BLaER1 (cell line): ENCODE measurements around the gene CDIPT.
"Not testable (repeated sequence)": the region's sequence is repeated elsewhere in the genome, so short reads cannot be mapped to it uniquely, and the experiment has no call there.

Experiments
- H3K27ac ChIP-seq: shearing (Covaris generic); formaldehyde crosslinking; 2 replicates; pipeline ENCODE4 v1.8.1; 2022
- H3K27me3 ChIP-seq: shearing (Covaris generic); formaldehyde crosslinking; 2 replicates; pipeline ENCODE4 v1.8.1; 2022
- H3K36me3 ChIP-seq: shearing (Covaris generic); formaldehyde crosslinking; 2 replicates; pipeline ENCODE4 v1.8.1; 2022
- H3K4me1 ChIP-seq: shearing (Covaris generic); formaldehyde crosslinking; 2 replicates; pipeline ENCODE4 v1.8.1; 2022
- H3K4me2 ChIP-seq: shearing (Covaris generic); formaldehyde crosslinking; 2 replicates; pipeline ENCODE4 v1.8.1; 2022
- H3K4me3 ChIP-seq: shearing (Covaris generic); formaldehyde crosslinking; 2 replicates; pipeline ENCODE4 v1.8.1; 2022
- H3K9ac ChIP-seq: shearing (Covaris generic); formaldehyde crosslinking; 2 replicates; pipeline ENCODE4 v1.8.1; 2022
- H3K9me3 ChIP-seq: shearing (Covaris generic); formaldehyde crosslinking; 2 replicates; pipeline ENCODE4 v1.8.1; 2022
- H4K20me1 ChIP-seq: shearing (Covaris generic); formaldehyde crosslinking; 2 replicates; pipeline ENCODE4 v1.8.1; 2022
- Cebpa-rat ChIP-seq: shearing (Covaris generic); IDR thresholded peaks from 2 replicates; pipeline ENCODE4 v1.8.1; 2022

CDIPT gene

DNA sequence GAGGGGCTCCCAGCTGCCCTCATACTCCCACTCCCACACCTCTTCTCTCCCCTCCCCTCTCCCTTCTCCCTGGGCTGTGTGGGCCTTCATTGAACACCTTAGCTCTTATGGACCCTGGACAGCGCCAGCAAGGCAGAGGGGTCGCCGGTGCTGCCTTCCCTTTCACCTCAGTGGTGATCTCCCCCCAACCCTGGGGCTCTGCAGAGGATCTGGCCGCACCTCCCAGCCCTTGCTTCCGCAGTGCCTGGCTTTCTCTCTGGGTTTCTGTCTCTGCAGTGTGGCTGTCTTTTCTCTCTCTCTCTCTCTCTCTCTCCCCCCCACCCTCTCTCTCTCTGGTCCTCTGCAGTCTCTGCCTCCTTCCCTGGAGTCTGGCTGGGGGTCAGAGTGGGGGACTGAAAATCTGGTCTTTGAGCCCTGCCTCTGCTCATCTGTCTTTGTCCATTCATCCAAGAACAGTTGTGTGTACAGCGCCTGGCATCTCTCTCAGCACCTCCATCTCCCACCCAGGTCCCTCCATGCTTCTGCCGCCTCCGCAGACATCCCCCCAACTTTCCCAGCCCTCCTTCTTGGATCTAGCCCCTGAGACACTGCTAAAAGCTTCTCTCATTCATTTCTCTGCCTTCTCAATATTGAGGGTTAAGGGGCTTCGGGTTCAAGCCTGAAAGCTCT is 35.2 kb upstream of the CDIPT start:
- no peak for TF ChIP-seq Cebpa-rat
- Histone ChIP-seq H3K9ac (no peak overlapping the region), H3K4me2 (no peak overlapping the region), H4K20me1 (peaks cover 29% of the 10 kb centered on the region; the same call in 1 of the 2 replicates), H3K4me1 (peaks cover 12% of the 10 kb centered on the region), H3K27ac (no peak overlapping the region), H3K9me3 (no peaks in the 10 kb centered on the region), H3K4me3 (no peak overlapping the region), H3K36me3 (no peaks in the 10 kb centered on the region), H3K27me3 (peaks cover 36% of the 10 kb centered on the region)

DNA sequence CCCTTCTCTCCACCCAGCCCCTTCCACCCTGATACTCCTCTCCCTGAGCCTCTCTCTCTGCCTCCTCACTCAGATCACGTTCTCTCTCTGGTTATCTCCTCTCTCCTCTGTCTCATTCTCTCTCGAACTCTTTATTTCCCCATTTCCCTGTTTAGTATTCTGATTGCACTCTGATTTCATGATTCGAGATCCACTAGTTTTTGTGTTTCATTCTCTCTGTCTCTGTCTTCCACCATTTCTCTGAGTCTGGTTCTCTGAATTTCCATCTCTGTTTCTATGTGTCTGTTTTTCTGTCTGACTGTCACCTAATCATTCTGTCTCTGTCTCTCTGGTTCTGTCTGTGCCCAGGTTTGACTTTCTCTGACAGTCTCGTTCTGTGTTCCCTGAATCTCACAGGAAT is 34.3 kb upstream of the CDIPT start:
- H3K9me3 ChIP-seq = no peaks in the 10 kb centered on the region
- no peak overlapping the region for H3K4me2 ChIP-seq
- H3K4me1 ChIP-seq = peaks cover 11% of the 10 kb centered on the region
- H3K36me3 ChIP-seq = no peaks in the 10 kb centered on the region
- peaks cover 36% of the 10 kb centered on the region for H3K27me3 ChIP-seq
- H4K20me1 ChIP-seq = peaks cover 29% of the 10 kb centered on the region; the same call in 1 of the 2 replicates
- no peak for TF ChIP-seq Cebpa-rat
- no peak overlapping the region for H3K9ac ChIP-seq
- H3K27ac ChIP-seq = no peak overlapping the region
- H3K4me3 ChIP-seq = no peak overlapping the region

DNA sequence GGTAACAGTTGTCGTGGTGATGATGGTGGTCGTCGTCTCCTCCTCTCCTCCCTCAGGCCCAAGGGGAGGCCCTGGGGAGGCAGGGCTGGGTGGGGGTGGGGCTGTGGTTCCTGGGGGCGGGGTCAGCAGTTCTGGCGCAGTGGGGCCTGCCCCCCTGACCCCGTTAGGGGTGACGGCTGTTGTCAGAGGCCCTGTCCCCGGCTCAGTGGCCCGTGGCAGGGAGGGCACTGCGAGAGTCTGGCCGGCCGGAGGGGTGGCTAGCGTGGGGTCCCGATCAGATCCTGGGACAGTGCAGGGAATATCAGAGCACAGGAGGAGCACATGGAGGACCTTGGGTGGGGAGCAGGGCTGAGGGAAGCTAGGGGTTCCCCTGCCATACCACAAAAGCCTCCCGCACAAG is 33.8 kb upstream of the CDIPT start:
- Histone ChIP-seq H3K4me1 (peaks cover 11% of the 10 kb centered on the region), H3K4me3 (no peak overlapping the region), H3K9ac (no peak overlapping the region), H3K4me2 (no peak overlapping the region), H3K36me3 (no peaks in the 10 kb centered on the region), H3K27ac (no peak overlapping the region), H3K27me3 (peaks cover 36% of the 10 kb centered on the region), H3K9me3 (no peaks in the 10 kb centered on the region), H4K20me1 (peaks cover 27% of the 10 kb centered on the region; the same call in 1 of the 2 replicates)
- TF ChIP-seq Cebpa-rat = no peak

DNA sequence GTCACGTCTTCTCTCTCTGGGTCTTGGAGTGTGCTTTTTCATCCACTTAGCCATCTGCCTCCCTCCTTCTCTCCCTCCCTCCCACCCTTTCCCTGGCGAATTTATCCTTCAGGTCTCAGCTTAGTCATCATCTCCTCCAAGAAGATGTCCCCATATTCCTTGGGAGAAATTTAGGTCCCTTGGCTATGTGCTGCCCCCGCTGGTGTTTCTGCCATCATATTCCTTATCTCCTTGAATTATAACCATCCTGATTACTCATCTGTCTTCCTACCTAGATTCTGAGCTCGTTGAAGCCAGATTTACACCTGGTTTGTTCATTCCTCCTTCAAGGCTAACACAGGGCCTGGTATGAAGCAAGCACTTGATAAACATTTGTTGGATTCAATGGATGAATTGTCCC is 31.3 kb upstream of the CDIPT start:
- Histone ChIP-seq H4K20me1 (peaks cover 16% of the 10 kb centered on the region; the same call in 1 of the 2 replicates), H3K9me3 (no peaks in the 10 kb centered on the region), H3K36me3 (no peaks in the 10 kb centered on the region), H3K4me2 (no peak overlapping the region), H3K27me3 (peaks cover 27% of the 10 kb centered on the region), H3K4me1 (no peaks in the 10 kb centered on the region), H3K27ac (no peak overlapping the region), H3K9ac (no peak overlapping the region), H3K4me3 (no peak overlapping the region)
- no peak for TF ChIP-seq Cebpa-rat

DNA sequence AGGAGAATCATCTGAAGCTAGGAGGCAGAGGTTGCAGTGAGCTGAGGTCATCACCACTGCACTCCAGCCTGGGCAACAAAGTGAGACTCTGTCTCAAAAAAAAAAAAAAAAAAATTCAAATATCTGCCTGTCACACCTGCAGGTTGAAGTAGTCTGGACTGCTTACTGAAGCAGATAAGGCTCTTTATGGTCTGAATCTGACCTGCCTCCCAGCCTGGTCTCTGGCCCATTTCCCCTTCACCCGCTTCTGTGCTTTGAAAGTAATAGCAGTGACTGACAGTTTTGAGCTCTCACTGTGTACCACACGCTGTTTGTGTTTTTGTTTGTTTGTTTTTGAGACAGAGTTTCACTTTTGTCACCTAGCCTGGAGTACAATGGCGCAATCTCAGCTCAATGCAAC is 30.5 kb upstream of the CDIPT start:
- no peak overlapping the region for H3K9ac ChIP-seq
- no peaks in the 10 kb centered on the region for H3K4me1 ChIP-seq
- peaks cover 19% of the 10 kb centered on the region for H3K27me3 ChIP-seq
- H3K27ac ChIP-seq = no peak overlapping the region
- H4K20me1 ChIP-seq = peaks cover 11% of the 10 kb centered on the region; the same call in 1 of the 2 replicates
- no peak overlapping the region for H3K4me3 ChIP-seq
- H3K4me2 ChIP-seq = no peak overlapping the region
- H3K36me3 ChIP-seq = no peaks in the 10 kb centered on the region
- no peak for TF ChIP-seq Cebpa-rat
- H3K9me3 ChIP-seq = no peaks in the 10 kb centered on the region

DNA sequence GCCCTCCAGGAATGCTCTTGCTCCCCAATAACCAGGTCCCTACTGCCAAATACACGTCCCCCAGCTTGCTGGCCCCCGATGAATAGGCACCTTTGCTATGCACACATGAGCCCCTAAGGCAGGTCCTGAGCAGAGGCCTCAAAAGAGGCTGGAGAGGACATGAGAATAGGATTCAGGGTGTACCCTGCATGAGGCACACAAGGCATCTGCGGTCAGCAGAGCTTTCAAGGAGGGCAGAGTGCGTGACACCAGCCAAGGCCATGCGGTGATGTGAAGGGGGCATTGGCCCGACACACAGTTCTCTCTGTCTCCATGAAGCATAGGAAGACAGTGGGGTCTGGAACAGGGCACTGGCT is 29.4 kb upstream of the CDIPT start:
- H3K9ac ChIP-seq = no peak overlapping the region
- no peak overlapping the region for H3K4me2 ChIP-seq
- H4K20me1 ChIP-seq = no peaks in the 10 kb centered on the region; the same call in 1 of the 2 replicates
- H3K36me3 ChIP-seq = no peaks in the 10 kb centered on the region
- H3K27me3 ChIP-seq = peaks cover 8% of the 10 kb centered on the region
- no peak overlapping the region for H3K27ac ChIP-seq
- H3K9me3 ChIP-seq = no peaks in the 10 kb centered on the region
- no peaks in the 10 kb centered on the region for H3K4me1 ChIP-seq
- H3K4me3 ChIP-seq = no peak overlapping the region
- TF ChIP-seq Cebpa-rat = no peak

DNA sequence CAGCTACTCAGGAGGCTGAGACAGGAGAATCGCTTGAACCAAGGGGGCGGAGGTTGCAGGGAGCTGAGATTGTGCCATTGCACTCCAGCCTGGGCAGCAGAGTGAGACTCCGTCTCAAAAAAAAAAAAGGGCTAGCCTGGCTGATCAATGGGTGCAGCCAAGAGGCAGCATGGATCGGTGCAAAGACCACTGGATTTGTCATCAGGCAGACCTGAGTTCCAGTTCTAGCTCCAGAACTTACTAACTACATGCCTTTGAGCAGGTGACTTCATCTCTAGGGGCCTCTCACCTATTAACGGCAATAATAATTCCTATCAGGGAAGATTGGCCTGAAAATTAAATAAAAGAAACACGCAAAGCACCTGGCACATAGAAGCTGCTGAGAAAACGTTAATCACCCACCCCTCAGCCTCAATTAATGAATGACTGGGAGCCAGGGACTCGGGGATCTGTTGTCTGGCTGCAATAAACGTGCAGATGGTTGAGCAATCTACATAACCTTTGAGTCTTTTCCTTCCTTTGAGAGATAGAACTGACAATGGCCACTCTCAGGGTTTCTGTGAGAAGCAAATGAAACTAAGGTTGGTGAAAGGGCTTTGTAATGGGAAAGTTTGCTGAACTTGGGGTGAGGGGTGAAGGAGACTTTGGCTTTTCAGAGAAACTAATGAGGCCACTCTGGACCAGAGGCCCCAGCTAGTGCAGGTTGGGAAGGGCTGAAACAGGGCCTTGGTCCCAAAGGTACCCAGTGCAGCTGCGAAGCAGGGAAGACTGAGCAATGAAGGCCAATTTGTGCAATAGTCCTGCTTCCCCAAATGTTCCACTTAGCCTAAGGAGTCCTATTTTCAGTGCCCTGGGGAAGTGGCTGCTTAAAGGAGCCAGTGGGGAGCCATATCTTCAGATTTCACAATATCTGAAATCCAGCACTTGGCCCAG is 28.8 kb upstream of the CDIPT start:
- Histone ChIP-seq H3K27me3 (0 out of 2 replicates have a peak, but pooled peaks cover 3% of the 10 kb centered on the region), H3K4me3 (no peak overlapping the region), H3K9ac (no peak overlapping the region), H3K27ac (no peak overlapping the region), H3K36me3 (no peaks in the 10 kb centered on the region), H3K4me2 (no peak overlapping the region), H4K20me1 (no peaks in the 10 kb centered on the region; the same call in 1 of the 2 replicates), H3K9me3 (no peaks in the 10 kb centered on the region), H3K4me1 (no peaks in the 10 kb centered on the region)
- TF ChIP-seq Cebpa-rat = no peak

DNA sequence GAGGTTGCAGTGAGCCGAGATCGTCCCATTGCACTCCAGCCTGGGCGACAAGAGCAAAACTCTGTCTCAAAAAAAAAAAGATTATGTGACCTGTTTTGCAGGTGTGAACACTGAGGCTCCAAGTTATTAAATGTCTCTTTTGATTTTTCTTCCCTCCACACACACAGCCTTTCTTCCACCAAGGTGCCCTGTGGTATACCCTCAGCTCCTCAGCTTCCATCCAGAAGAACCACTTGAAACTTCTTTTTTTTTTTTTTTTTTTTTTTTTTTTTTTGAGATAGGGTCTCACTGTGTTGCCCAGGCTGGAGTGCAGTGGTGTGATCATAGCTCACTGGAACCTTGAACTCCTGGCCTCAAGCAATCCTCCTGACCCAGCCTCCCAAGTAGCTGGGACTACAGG is 26.3 kb upstream of the CDIPT start:
- H3K27me3 ChIP-seq, H3K9ac ChIP-seq, H4K20me1 ChIP-seq, H3K36me3 ChIP-seq, H3K4me3 ChIP-seq, H3K27ac ChIP-seq, H3K4me2 ChIP-seq, H3K9me3 ChIP-seq, H3K4me1 ChIP-seq: not testable (repeated sequence)

DNA sequence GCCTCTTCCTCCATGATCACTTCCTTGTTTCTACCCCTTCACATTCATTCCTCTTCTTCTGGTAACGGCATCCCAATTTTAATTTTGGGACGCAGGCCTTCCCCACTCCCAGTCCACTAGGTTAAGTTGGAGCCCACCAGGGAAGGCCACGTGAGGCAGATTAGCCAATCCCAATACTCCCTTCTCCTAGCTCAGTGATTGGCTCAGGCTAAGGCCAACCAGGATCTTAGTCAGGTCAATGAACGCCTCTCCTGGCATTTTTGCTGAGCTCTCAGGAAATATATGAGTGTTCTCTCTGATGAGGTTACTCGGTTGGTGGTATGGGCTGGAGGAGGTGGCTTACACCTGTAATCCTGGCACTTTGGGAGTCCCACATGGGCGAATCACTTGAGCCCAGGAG is 21.0 kb upstream of the CDIPT start:
- Histone ChIP-seq H3K9me3 (no peaks in the 10 kb centered on the region), H3K9ac (no peak overlapping the region), H4K20me1 (no peaks in the 10 kb centered on the region), H3K27me3 (no peaks in the 10 kb centered on the region), H3K36me3 (no peaks in the 10 kb centered on the region), H3K4me1 (no peaks in the 10 kb centered on the region), H3K4me3 (no peak overlapping the region), H3K27ac (no peak overlapping the region), H3K4me2 (no peak overlapping the region)
- no peak for TF ChIP-seq Cebpa-rat

DNA sequence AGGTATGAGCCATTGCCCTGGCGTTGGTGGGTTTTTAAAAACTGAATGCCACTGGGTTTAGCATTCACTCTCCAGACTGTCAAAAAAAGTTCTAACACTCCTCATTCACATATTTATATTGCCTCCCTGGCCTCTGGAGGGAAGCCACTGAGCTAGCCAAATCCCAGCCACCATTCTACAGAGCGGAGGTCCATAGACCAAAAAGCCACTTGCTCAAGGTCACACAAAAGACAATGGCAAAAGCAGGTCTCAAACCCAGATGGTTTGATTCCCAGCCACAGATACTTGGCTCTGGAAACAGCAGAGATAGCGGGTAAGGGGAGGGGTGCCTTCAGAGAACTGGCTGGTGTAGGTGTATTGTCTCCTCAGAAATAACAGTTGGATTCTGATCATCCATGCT is 18.0 kb upstream of the CDIPT start:
- no peak overlapping the region for H3K27ac ChIP-seq
- H3K36me3 ChIP-seq = no peaks in the 10 kb centered on the region
- H3K9ac ChIP-seq = no peak overlapping the region
- H3K9me3 ChIP-seq = no peaks in the 10 kb centered on the region
- no peaks in the 10 kb centered on the region for H4K20me1 ChIP-seq
- H3K27me3 ChIP-seq = peaks cover 21% of the 10 kb centered on the region
- no peak for TF ChIP-seq Cebpa-rat
- no peaks in the 10 kb centered on the region for H3K4me1 ChIP-seq
- no peak overlapping the region for H3K4me2 ChIP-seq
- no peak overlapping the region for H3K4me3 ChIP-seq
